Measurements from ENCODE around the gene PRKN.

DNA sequence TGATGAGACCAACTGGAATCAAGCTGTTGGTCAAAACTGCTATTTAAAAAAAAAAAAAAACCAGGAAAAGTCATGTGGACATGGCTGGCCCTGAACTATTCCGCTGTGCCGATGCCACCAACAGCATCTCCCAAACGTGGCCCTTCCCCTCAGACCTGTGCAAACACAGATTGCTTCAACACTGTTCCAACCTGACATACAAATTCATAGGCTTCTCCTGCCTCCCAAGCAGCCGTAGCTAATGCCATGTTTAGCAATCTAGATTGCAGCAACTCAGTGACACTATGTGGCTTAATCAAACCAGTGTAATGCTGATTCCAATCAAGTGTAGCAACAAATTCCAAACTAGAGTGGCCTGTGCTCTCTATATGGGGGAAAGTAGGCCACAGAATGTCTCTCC lies 16.2 kb downstream of the PRKN start:
- TF ChIP-seq, protein P1, sequence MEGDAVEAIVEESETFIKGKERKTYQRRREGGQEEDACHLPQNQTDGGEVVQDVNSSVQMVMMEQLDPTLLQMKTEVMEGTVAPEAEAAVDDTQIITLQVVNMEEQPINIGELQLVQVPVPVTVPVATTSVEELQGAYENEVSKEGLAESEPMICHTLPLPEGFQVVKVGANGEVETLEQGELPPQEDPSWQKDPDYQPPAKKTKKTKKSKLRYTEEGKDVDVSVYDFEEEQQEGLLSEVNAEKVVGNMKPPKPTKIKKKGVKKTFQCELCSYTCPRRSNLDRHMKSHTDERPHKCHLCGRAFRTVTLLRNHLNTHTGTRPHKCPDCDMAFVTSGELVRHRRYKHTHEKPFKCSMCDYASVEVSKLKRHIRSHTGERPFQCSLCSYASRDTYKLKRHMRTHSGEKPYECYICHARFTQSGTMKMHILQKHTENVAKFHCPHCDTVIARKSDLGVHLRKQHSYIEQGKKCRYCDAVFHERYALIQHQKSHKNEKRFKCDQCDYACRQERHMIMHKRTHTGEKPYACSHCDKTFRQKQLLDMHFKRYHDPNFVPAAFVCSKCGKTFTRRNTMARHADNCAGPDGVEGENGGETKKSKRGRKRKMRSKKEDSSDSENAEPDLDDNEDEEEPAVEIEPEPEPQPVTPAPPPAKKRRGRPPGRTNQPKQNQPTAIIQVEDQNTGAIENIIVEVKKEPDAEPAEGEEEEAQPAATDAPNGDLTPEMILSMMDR (IDR thresholded peaks at IDR 0.05) = no peak
- no peak for TF ChIP-seq POLR2A (IDR thresholded peaks at IDR 0.05)

Measured in thyroid gland (tissue), 4 donors.